ENCODE results near the gene ZNF189.

Gene ZNF189

DNA sequence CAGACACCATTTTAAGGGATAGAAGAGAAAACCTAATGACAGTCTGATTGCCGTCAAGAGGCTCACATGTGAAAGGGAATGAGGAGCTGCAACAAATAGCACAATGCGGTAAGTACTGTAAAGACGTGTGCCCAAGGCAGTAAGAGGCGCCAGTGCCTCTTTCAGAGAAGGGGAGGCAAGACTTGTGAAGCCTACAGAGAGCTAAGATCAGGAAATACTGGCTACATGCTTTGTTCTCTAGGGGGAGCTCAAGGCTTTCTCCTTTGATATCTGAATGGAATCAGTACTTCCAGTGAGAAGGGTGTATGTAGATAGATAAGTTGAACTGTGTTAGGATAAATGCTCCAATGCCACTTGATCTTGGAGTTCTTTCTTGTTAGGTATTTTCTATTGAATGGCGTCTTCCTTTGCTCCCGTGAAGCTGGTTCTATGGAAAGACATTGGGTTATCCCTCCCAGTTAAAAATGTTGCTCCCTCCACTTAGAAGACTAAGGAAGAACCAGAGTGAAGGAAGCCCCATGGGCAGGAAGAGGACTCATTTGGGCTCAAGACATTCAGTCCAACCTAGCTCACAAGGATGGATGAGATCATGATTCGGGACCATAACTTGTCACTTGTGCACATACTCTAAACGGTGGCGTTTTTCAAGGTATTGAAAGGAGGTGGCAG is 60.4 kb downstream of the ZNF189 start:
- TF ChIP-seq TAF1 (IDR thresholded peaks at IDR 0.05; ENCODE audit: low read depth) (no peak), RAD21 (IDR thresholded peaks at IDR 0.05; ENCODE audit: low read depth) (peak; percentile 84)
